Liver (tissue), 3 donors: ENCODE measurements around the gene TMEM117.

ENCODE experiments used
- CTCF ChIP-seq: fragments of 150-350 bp; IDR thresholded peaks from 2 replicates; pipeline ENCODE4 v1.5.1; 2017; ENCODE audit warnings: improper control_type of control experiment, low read depth, low read length; ENCODE audit not compliant: missing input control
- EGR1 ChIP-seq, 2 donors: IDR thresholded peaks; 2 replicates each; pipeline ENCODE4 v1.6.1; 2016 to 2018; ENCODE audit warnings: antibody characterized with exemption in 2 of 2, low read depth in 2 of 2
- FOXA1 ChIP-seq: IDR thresholded peaks from 2 replicates; pipeline ENCODE4 v1.6.1; 2016; ENCODE audit warnings: antibody characterized with exemption
- GABPA ChIP-seq, 2 donors: IDR thresholded peaks in 1 of 2; conservative IDR thresholded peaks in 1 of 2; 2 replicates each; pipeline ENCODE4 v1.6.1; 2016; ENCODE audit warnings: antibody characterized with exemption in 2 of 2, mild to moderate bottlenecking in 1 of 2, moderate library complexity in 1 of 2
- HNF4G ChIP-seq: IDR thresholded peaks from 2 replicates; pipeline ENCODE4 v1.6.1; 2016; ENCODE audit warnings: antibody characterized with exemption
- JUND ChIP-seq, 2 donors: IDR thresholded peaks; 2 replicates each; pipeline ENCODE4 v1.6.1; 2016; ENCODE audit warnings: antibody characterized with exemption in 2 of 2
- RAD21 ChIP-seq, 2 donors: IDR thresholded peaks; 2 replicates each; pipeline ENCODE4 v1.6.1; 2016; ENCODE audit warnings: antibody characterized with exemption in 2 of 2, mild to moderate bottlenecking in 2 of 2
- REST ChIP-seq: IDR thresholded peaks from 2 replicates; pipeline ENCODE4 v1.6.1; 2016; ENCODE audit warnings: antibody characterized with exemption, mild to moderate bottlenecking
- RXRA ChIP-seq, 2 donors: IDR thresholded peaks; 2 replicates each; pipeline ENCODE4 v1.6.1; 2017 to 2018; ENCODE audit warnings: antibody characterized with exemption in 2 of 2, mild to moderate bottlenecking in 1 of 2
- TAF1 ChIP-seq: conservative IDR thresholded peaks from 2 replicates; pipeline ENCODE4 v1.6.1; 2016; ENCODE audit warnings: antibody characterized with exemption, mild to moderate bottlenecking
- YY1 ChIP-seq: IDR thresholded peaks from 2 replicates; pipeline ENCODE4 v1.6.1; 2016; ENCODE audit warnings: antibody characterized with exemption, mild to moderate bottlenecking
- ZBTB33 ChIP-seq: IDR thresholded peaks from 2 replicates; pipeline ENCODE4 v1.6.1; 2016; ENCODE audit warnings: antibody characterized with exemption
- TF ChIP-seq, protein P1 (sequence below): IDR thresholded peaks from 2 replicates; pipeline ENCODE4 v1.6.1; 2016; ENCODE audit warnings: antibody characterized with exemption
- TF ChIP-seq, protein P2 (sequence below): IDR thresholded peaks from 2 replicates; pipeline ENCODE4 v1.6.1; 2016; ENCODE audit warnings: antibody characterized with exemption
- donor health status: healthy.
- donor health status: healthy.

DNA sequence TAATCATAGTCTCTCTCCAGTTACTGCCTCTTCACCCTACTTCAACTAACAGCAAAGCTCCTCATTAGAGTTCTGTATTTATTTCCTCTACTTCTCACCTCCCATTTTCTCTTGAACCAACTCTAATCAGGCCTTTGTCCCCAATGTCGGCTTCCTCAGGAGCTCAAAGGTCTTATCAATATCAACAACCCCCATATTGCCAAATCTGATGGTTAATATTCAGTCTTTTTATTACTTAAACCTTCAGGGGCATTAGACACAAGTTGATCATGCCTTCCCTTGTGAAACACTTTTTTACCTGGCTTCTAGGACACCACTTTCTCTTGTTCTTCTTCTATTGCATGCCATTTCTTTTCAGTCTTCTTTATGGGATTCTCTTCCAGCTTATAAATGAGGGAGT is 531.3 kb downstream of the TMEM117 start:
- TF ChIP-seq CTCF (no peak), JUND (IDR thresholded peaks at IDR 0.05) (no peak), GABPA (IDR thresholded peaks at IDR 0.05 in 1 of 2, conservative IDR thresholded peaks at IDR 0.05 in 1 of 2) (no peak), RAD21 (IDR thresholded peaks at IDR 0.05) (no peak), HNF4G (no peak), ZBTB33 (no peak), RXRA (IDR thresholded peaks at IDR 0.05) (no peak), TAF1 (no peak), REST (no peak), FOXA1 (no peak), YY1 (no peak), EGR1 (IDR thresholded peaks at IDR 0.05; ENCODE audit: low read depth in 2 of 2) (no peak)
- TF ChIP-seq, protein P1, sequence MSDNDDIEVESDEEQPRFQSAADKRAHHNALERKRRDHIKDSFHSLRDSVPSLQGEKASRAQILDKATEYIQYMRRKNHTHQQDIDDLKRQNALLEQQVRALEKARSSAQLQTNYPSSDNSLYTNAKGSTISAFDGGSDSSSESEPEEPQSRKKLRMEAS = no peak
- TF ChIP-seq, protein P2, sequence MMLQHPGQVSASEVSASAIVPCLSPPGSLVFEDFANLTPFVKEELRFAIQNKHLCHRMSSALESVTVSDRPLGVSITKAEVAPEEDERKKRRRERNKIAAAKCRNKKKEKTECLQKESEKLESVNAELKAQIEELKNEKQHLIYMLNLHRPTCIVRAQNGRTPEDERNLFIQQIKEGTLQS = no peak
